ENCODE data around the gene RNU1-4.
"Not testable (repeated sequence)": the region's sequence is repeated elsewhere in the genome, so short reads cannot be mapped to it uniquely, and the experiment has no call there.

The RNU1-4 gene

GRCh38 chr1:16759650-16760455, 19.5 kb downstream of the RNU1-4 start:
- not testable (repeated sequence) for H3K27ac ChIP-seq (ENCODE audit: low read length); H3K4me1 ChIP-seq (ENCODE audit: low read length); H4K20me1 ChIP-seq (ENCODE audit: insufficient read depth, low read length); H3K79me2 ChIP-seq (ENCODE audit: low read length); H3K4me3 ChIP-seq (ENCODE audit: low read length); H2AFZ ChIP-seq (ENCODE audit: low read depth, low read length); H3K9me3 ChIP-seq (ENCODE audit: insufficient read depth, low read length); H3K9ac ChIP-seq (ENCODE audit: low read length); H3K4me2 ChIP-seq (ENCODE audit: low read length); H3K36me3 ChIP-seq (replicated peaks; ENCODE audit: low read depth, low read length); H3K27me3 ChIP-seq (ENCODE audit: low read depth, low read length)

- H3K79me2 ChIP-seq (ENCODE audit: low read length); H4K20me1 ChIP-seq (ENCODE audit: insufficient read depth, low read length); H2AFZ ChIP-seq (ENCODE audit: low read depth, low read length); H3K9ac ChIP-seq (ENCODE audit: low read length); H3K9me3 ChIP-seq (ENCODE audit: insufficient read depth, low read length); H3K4me1 ChIP-seq (ENCODE audit: low read length); H3K4me2 ChIP-seq (ENCODE audit: low read length); H3K27ac ChIP-seq (ENCODE audit: low read length); H3K36me3 ChIP-seq (replicated peaks; ENCODE audit: low read depth, low read length); H3K4me3 ChIP-seq (ENCODE audit: low read length); H3K27me3 ChIP-seq (ENCODE audit: low read depth, low read length): not testable (repeated sequence)
Observed at GRCh38 chr1:16760456-16760765, 20.1 kb downstream of the RNU1-4 start.

- H3K79me2 ChIP-seq (ENCODE audit: low read length); H3K4me1 ChIP-seq (ENCODE audit: low read length); H3K9ac ChIP-seq (ENCODE audit: low read length); H3K9me3 ChIP-seq (ENCODE audit: insufficient read depth, low read length); H4K20me1 ChIP-seq (ENCODE audit: insufficient read depth, low read length); H2AFZ ChIP-seq (ENCODE audit: low read depth, low read length); H3K4me2 ChIP-seq (ENCODE audit: low read length); H3K36me3 ChIP-seq (replicated peaks; ENCODE audit: low read depth, low read length); H3K27ac ChIP-seq (ENCODE audit: low read length); H3K4me3 ChIP-seq (ENCODE audit: low read length); H3K27me3 ChIP-seq (ENCODE audit: low read depth, low read length): not testable (repeated sequence)
Observed at GRCh38 chr1:16760801-16761200, 20.5 kb downstream of the RNU1-4 start.

GRCh38 chr1:16764248-16764819, 24.0 kb downstream of the RNU1-4 start:
- H3K9ac ChIP-seq (ENCODE audit: low read length); H3K4me3 ChIP-seq (ENCODE audit: low read length); H4K20me1 ChIP-seq (ENCODE audit: insufficient read depth, low read length); H3K27me3 ChIP-seq (ENCODE audit: low read depth, low read length); H3K27ac ChIP-seq (ENCODE audit: low read length); H3K79me2 ChIP-seq (ENCODE audit: low read length); H3K9me3 ChIP-seq (ENCODE audit: insufficient read depth, low read length); H3K4me2 ChIP-seq (ENCODE audit: low read length); H2AFZ ChIP-seq (ENCODE audit: low read depth, low read length); H3K36me3 ChIP-seq (replicated peaks; ENCODE audit: low read depth, low read length); H3K4me1 ChIP-seq (ENCODE audit: low read length): not testable (repeated sequence)

GRCh38 chr1:16764820-16765655, 24.7 kb downstream of the RNU1-4 start:
- H3K36me3 ChIP-seq (replicated peaks; ENCODE audit: low read depth, low read length); H3K4me2 ChIP-seq (ENCODE audit: low read length); H3K27me3 ChIP-seq (ENCODE audit: low read depth, low read length); H3K4me3 ChIP-seq (ENCODE audit: low read length); H3K27ac ChIP-seq (ENCODE audit: low read length); H3K9ac ChIP-seq (ENCODE audit: low read length); H2AFZ ChIP-seq (ENCODE audit: low read depth, low read length); H4K20me1 ChIP-seq (ENCODE audit: insufficient read depth, low read length); H3K79me2 ChIP-seq (ENCODE audit: low read length); H3K4me1 ChIP-seq (ENCODE audit: low read length); H3K9me3 ChIP-seq (ENCODE audit: insufficient read depth, low read length): not testable (repeated sequence)

GRCh38 chr1:16765731-16766605, 25.7 kb downstream of the RNU1-4 start:
- not testable (repeated sequence) for H3K4me2 ChIP-seq (ENCODE audit: low read length); H4K20me1 ChIP-seq (ENCODE audit: insufficient read depth, low read length); H3K27me3 ChIP-seq (ENCODE audit: low read depth, low read length); H3K4me3 ChIP-seq (ENCODE audit: low read length); H3K79me2 ChIP-seq (ENCODE audit: low read length); H2AFZ ChIP-seq (ENCODE audit: low read depth, low read length); H3K36me3 ChIP-seq (replicated peaks; ENCODE audit: low read depth, low read length); H3K4me1 ChIP-seq (ENCODE audit: low read length); H3K9me3 ChIP-seq (ENCODE audit: insufficient read depth, low read length); H3K9ac ChIP-seq (ENCODE audit: low read length); H3K27ac ChIP-seq (ENCODE audit: low read length)

GRCh38 chr1:16766689-16767256, 26.5 kb downstream of the RNU1-4 start:
- H3K27me3 ChIP-seq (ENCODE audit: low read depth, low read length); H3K27ac ChIP-seq (ENCODE audit: low read length); H3K9ac ChIP-seq (ENCODE audit: low read length); H3K4me3 ChIP-seq (ENCODE audit: low read length); H3K36me3 ChIP-seq (replicated peaks; ENCODE audit: low read depth, low read length); H4K20me1 ChIP-seq (ENCODE audit: insufficient read depth, low read length); H3K4me1 ChIP-seq (ENCODE audit: low read length); H2AFZ ChIP-seq (ENCODE audit: low read depth, low read length); H3K9me3 ChIP-seq (ENCODE audit: insufficient read depth, low read length); H3K79me2 ChIP-seq (ENCODE audit: low read length); H3K4me2 ChIP-seq (ENCODE audit: low read length): not testable (repeated sequence)

GRCh38 chr1:16770139-16770759, 29.9 kb downstream of the RNU1-4 start:
- not testable (repeated sequence) for H3K4me2 ChIP-seq (ENCODE audit: low read length); H3K79me2 ChIP-seq (ENCODE audit: low read length); H3K27ac ChIP-seq (ENCODE audit: low read length); H4K20me1 ChIP-seq (ENCODE audit: insufficient read depth, low read length); H2AFZ ChIP-seq (ENCODE audit: low read depth, low read length); H3K4me1 ChIP-seq (ENCODE audit: low read length); H3K9me3 ChIP-seq (ENCODE audit: insufficient read depth, low read length); H3K4me3 ChIP-seq (ENCODE audit: low read length); H3K27me3 ChIP-seq (ENCODE audit: low read depth, low read length); H3K36me3 ChIP-seq (replicated peaks; ENCODE audit: low read depth, low read length); H3K9ac ChIP-seq (ENCODE audit: low read length)

Data from OCI-LY3 (cell line).